Measurements from ENCODE around the gene TBC1D2.

Gene TBC1D2

DNA sequence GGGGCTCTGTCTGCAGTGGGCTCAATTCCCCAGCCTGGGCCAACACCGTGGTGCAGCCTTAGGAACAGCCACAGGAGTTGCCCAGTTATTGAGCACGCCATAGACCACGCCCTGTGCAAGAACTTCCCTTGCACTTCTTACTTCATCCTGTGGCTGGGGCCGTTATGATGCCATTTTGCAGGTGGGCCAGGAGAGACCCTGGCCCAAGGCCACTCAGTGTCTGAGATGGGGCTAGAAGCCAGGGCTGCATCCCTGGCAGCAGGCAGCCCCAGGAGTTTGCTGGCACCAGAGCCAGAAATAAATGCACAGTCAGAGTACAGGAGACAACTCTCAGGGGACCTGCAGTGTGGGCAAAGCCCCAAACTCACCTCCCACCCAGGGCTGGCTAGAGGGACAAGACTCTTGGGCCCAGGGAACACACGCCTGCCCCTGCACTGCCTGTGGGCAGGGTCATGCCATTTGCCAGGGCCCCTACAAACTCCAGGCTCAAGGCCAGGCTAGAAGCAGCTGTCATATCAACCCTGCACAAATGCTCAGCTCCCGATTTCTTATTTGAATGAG, 69.8 kb downstream of the TBC1D2 start:
- no peaks in the 10 kb centered on the region for H3K4me1 ChIP-seq (ENCODE audit: control insufficient read depth, insufficient read depth, low read length)
- no peaks in the 10 kb centered on the region for H3K36me3 ChIP-seq (ENCODE audit: control insufficient read depth in 2 of 2, insufficient read depth in 1 of 2, low read length in 2 of 2)
- CTCF ChIA-PET = no interaction called here
- no peaks in the 10 kb centered on the region for H3K9me3 ChIP-seq (ENCODE audit: control insufficient read depth, insufficient read depth, low read depth, low read length)
- no peak overlapping the region for H3K4me3 ChIP-seq (ENCODE audit: low read depth, low read length)
- POLR2A ChIA-PET = no interaction called here
- H3K27ac ChIP-seq (ENCODE audit: extremely low read depth, low read depth, low read length) = no peak overlapping the region
- TF ChIP-seq ZBTB17 (tag by site-specific recombination; IDR thresholded peaks at IDR 0.05) (peak; percentile 24; the same call in 1 of the 2 replicates), SP2 (tag by site-specific recombination; IDR thresholded peaks at IDR 0.05) (no peak), GLIS1 (tag by site-specific recombination; IDR thresholded peaks at IDR 0.05) (peak; percentile 59), ZNF830 (tag by site-specific recombination; IDR thresholded peaks at IDR 0.05; ENCODE audit: low read depth) (no peak), ZNF223 (tag by site-specific recombination; IDR thresholded peaks at IDR 0.05) (no peak)

DNA sequence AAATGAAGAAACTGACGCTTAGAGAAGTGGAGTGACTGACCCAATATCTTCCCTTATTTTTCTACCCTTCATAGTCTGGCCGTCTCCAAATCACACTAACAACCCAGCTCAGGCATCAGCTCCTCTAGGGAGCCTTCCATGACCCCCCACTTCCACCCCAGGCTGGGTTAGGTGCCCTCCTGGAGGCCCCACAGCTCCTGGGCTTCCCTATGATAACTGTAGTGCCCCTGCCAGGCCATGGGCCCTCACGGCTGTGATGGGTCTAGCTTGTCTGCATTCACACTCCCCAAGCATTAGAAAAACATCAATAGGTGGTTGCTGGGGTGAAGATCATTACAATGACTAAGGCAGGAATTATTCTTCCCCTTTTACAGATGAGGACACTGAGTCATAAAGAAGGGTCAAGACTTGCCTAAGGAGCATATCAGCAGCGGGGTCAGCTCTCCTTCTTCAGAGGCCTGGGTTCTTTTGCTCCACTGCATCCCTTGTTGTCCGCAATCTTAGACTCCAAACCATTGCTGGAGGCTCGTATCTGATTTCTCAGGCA, 70.4 kb downstream of the TBC1D2 start:
- ChIA-PET POLR2A (no interaction called here), CTCF (interaction anchor here (0.6 to 1.3 kb wide), 3 partner anchors 8 to 111 kb away, joined by 3 to 4 read pairs (median 4); no protein-coding TSS in a partner anchor)
- Histone ChIP-seq H3K4me3 (ENCODE audit: low read depth, low read length) (no peak overlapping the region), H3K4me1 (ENCODE audit: control insufficient read depth, insufficient read depth, low read length) (no peaks in the 10 kb centered on the region), H3K36me3 (ENCODE audit: control insufficient read depth in 2 of 2, insufficient read depth in 1 of 2, low read length in 2 of 2) (no peaks in the 10 kb centered on the region), H3K9me3 (ENCODE audit: control insufficient read depth, insufficient read depth, low read depth, low read length) (no peaks in the 10 kb centered on the region), H3K27ac (ENCODE audit: extremely low read depth, low read depth, low read length) (no peak overlapping the region)
- no peak for TF ChIP-seq ZNF830 (tag by site-specific recombination; IDR thresholded peaks at IDR 0.05; ENCODE audit: low read depth)
- no peak for TF ChIP-seq ZFP69B (tag by site-specific recombination; IDR thresholded peaks at IDR 0.05)
- TF ChIP-seq IKZF3 (tag by site-specific recombination; IDR thresholded peaks at IDR 0.05) = no peak
- TF ChIP-seq ZNF223 (tag by site-specific recombination; IDR thresholded peaks at IDR 0.05) = no peak

DNA sequence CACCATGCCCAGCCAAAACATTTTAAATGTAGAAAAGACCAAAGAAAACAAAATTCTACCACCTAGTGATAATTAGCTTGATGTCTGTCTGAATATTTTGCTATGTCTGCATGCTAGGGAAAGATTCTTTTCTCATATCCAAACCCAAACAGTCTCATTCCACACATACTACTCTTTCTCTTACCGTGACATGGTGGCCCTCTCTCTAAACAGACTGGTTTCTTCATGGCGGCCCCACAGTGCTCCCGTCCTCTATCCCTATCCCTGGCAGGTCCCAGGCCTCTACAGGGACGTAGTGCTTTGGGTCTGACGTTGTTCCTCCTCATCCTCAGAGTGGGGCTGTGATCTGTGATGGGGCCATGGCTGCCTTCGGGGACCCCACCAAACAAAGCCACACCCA, 71.1 kb downstream of the TBC1D2 start:
- ChIA-PET POLR2A (no interaction called here), CTCF (interaction anchor here (0.7 to 1.3 kb wide), 4 partner anchors 9 to 110 kb away, joined by 3 to 4 read pairs (median 3); no protein-coding TSS in a partner anchor)
- Histone ChIP-seq H3K4me1 (ENCODE audit: control insufficient read depth, insufficient read depth, low read length) (no peaks in the 10 kb centered on the region), H3K36me3 (ENCODE audit: control insufficient read depth in 2 of 2, insufficient read depth in 1 of 2, low read length in 2 of 2) (no peaks in the 10 kb centered on the region), H3K9me3 (ENCODE audit: control insufficient read depth, insufficient read depth, low read depth, low read length) (no peaks in the 10 kb centered on the region), H3K27ac (ENCODE audit: extremely low read depth, low read depth, low read length) (no peak overlapping the region), H3K4me3 (ENCODE audit: low read depth, low read length) (no peak overlapping the region)
- TF ChIP-seq, protein P1, sequence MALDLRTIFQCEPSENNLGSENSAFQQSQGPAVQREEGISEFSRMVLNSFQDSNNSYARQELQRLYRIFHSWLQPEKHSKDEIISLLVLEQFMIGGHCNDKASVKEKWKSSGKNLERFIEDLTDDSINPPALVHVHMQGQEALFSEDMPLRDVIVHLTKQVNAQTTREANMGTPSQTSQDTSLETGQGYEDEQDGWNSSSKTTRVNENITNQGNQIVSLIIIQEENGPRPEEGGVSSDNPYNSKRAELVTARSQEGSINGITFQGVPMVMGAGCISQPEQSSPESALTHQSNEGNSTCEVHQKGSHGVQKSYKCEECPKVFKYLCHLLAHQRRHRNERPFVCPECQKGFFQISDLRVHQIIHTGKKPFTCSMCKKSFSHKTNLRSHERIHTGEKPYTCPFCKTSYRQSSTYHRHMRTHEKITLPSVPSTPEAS (tag by site-specific recombination; IDR thresholded peaks at IDR 0.05) = no peak
- TF ChIP-seq GLIS2 (tag by site-specific recombination; IDR thresholded peaks at IDR 0.05) = no peak
- TF ChIP-seq FEZF1 (tag by site-specific recombination; IDR thresholded peaks at IDR 0.05) = no peak
- TF ChIP-seq, protein P2, sequence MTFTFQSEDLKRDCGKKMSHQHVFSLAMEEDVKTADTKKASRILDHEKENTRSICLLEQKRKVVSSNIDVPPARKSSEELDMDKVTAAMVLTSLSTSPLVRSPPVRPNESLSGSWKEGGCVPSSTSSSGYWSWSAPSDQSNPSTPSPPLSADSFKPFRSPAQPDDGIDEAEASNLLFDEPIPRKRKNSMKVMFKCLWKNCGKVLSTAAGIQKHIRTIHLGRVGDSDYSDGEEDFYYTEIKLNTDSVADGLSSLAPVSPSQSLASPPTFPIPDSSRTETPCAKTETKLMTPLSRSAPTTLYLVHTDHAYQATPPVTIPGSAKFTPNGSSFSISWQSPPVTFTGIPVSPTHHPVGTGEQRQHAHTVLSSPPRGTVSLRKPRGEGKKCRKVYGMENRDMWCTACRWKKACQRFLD (tag by site-specific recombination; IDR thresholded peaks at IDR 0.05) = no peak
- TF ChIP-seq ZNF658 (tag by site-specific recombination; IDR thresholded peaks at IDR 0.05) = no peak
- no peak for TF ChIP-seq ZNF544 (tag by site-specific recombination; IDR thresholded peaks at IDR 0.05)
- TF ChIP-seq, protein P3, sequence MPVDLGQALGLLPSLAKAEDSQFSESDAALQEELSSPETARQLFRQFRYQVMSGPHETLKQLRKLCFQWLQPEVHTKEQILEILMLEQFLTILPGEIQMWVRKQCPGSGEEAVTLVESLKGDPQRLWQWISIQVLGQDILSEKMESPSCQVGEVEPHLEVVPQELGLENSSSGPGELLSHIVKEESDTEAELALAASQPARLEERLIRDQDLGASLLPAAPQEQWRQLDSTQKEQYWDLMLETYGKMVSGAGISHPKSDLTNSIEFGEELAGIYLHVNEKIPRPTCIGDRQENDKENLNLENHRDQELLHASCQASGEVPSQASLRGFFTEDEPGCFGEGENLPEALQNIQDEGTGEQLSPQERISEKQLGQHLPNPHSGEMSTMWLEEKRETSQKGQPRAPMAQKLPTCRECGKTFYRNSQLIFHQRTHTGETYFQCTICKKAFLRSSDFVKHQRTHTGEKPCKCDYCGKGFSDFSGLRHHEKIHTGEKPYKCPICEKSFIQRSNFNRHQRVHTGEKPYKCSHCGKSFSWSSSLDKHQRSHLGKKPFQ (tag by site-specific recombination; IDR thresholded peaks at IDR 0.05) = no peak
- TF ChIP-seq, protein P4, sequence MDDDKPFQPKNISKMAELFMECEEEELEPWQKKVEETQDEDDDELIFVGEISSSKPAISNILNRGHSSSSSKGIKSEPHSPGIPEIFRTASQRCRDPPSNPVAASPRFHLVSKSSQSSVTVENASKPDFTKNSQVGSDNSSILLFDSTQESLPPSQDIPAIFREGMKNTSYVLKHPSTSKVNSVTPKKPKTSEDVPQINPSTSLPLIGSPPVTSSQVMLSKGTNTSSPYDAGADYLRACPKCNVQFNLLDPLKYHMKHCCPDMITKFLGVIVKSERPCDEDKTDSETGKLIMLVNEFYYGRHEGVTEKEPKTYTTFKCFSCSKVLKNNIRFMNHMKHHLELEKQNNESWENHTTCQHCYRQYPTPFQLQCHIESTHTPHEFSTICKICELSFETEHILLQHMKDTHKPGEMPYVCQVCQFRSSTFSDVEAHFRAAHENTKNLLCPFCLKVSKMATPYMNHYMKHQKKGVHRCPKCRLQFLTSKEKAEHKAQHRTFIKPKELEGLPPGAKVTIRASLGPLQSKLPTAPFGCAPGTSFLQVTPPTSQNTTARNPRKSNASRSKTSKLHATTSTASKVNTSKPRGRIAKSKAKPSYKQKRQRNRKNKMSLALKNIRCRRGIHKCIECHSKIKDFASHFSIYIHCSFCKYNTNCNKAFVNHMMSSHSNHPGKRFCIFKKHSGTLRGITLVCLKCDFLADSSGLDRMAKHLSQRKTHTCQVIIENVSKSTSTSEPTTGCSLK (tag by site-specific recombination; IDR thresholded peaks at IDR 0.05) = no peak
- no peak for TF ChIP-seq BCL11A (tag by site-specific recombination; IDR thresholded peaks at IDR 0.05; ENCODE audit: low read depth)
- TF ChIP-seq KLF9 (tag by site-specific recombination; IDR thresholded peaks at IDR 0.05; ENCODE audit: low read depth) = no peak
- no peak for TF ChIP-seq ZSCAN16 (tag by site-specific recombination; IDR thresholded peaks at IDR 0.05)
- TF ChIP-seq GFI1B (tag by site-specific recombination; IDR thresholded peaks at IDR 0.05) = no peak
- TF ChIP-seq ZBTB20 (tag by site-specific recombination; IDR thresholded peaks at IDR 0.05) = no peak
- no peak for TF ChIP-seq ZBTB48 (tag by site-specific recombination; IDR thresholded peaks at IDR 0.05)
- no peak for TF ChIP-seq ZNF48 (tag by site-specific recombination; IDR thresholded peaks at IDR 0.05)
- TF ChIP-seq, protein P5, sequence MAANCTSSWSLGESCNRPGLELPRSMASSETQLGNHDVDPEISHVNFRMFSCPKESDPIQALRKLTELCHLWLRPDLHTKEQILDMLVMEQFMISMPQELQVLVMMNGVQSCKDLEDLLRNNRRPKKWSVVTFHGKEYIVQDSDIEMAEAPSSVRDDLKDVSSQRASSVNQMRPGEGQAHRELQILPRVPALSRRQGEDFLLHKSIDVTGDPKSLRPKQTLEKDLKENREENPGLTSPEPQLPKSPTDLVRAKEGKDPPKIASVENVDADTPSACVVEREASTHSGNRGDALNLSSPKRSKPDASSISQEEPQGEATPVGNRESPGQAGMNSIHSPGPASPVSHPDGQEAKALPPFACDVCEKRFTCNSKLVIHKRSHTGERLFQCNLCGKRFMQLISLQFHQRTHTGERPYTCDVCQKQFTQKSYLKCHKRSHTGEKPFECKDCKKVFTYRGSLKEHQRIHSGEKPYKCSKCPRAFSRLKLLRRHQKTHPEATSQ (tag by site-specific recombination; IDR thresholded peaks at IDR 0.05) = no peak
- TF ChIP-seq TCF7L2 (IDR thresholded peaks at IDR 0.05; ENCODE audit: borderline replicate concordance, low read depth, low read length) = no peak
